Measurements from ENCODE around the gene CSNK2A3.
"Not testable (repeated sequence)": the region's sequence is repeated elsewhere in the genome, so short reads cannot be mapped to it uniquely, and the experiment has no call there.

The CSNK2A3 gene

GRCh38 chr11:11356842-11357241 is 3.8 kb upstream of the CSNK2A3 start:
- no peak for TF ChIP-seq CTCF (IDR thresholded peaks at IDR 0.05; ENCODE audit: low read depth, low read length)
- H3K4me3 ChIP-seq (replicated peaks in 1 of 2; ENCODE audit: low read depth in 2 of 2, low read length in 2 of 2), result no peak overlapping the region
- no peak for DNase-seq (ENCODE audit: low read depth in 2 of 2)

DNA sequence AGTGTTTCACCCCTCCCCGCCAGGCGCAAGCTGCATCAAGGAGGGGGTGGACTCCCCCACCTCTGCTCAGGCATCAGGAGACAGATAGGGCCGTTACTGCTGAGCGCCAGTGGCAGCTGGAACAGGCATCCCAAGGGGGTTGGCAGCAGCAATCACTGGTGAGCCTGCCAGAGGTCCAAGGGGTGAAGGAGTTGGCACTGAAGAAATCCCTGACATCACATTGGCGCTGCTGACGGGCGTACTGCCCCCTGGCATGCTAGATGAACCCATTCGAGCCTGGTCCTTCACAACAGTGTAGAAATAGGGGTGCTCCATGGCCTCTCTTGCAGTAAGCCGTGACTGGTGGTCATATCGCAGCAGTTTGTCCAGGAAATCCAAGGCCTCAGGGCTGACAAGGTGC is 1.2 kb downstream of the CSNK2A3 start:
- DNase-seq (ENCODE audit: low read depth in 2 of 2); H3K4me3 ChIP-seq (replicated peaks in 1 of 2; ENCODE audit: low read depth in 2 of 2, low read length in 2 of 2): not testable (repeated sequence)

GRCh38 chr11:11351042-11351586 is 1.9 kb downstream of the CSNK2A3 start:
- H3K4me3 ChIP-seq (replicated peaks in 1 of 2; ENCODE audit: low read depth in 2 of 2, low read length in 2 of 2), result no peak overlapping the region
- no peak for TF ChIP-seq CTCF (IDR thresholded peaks at IDR 0.05; ENCODE audit: low read depth, low read length)
- peak in 1 of 2 donors; percentile 11 for DNase-seq (ENCODE audit: low read depth in 2 of 2)

- DNase-seq (ENCODE audit: low read depth in 2 of 2), result peak in 1 of 2 donors; percentile 93
- H3K4me3 ChIP-seq (replicated peaks in 1 of 2; ENCODE audit: low read depth in 2 of 2, low read length in 2 of 2), result no peak overlapping the region
- TF ChIP-seq CTCF (IDR thresholded peaks at IDR 0.05; ENCODE audit: low read depth, low read length), result no peak
Measured at GRCh38 chr11:11349870-11350337, 3.1 kb downstream of the CSNK2A3 start.

DNA sequence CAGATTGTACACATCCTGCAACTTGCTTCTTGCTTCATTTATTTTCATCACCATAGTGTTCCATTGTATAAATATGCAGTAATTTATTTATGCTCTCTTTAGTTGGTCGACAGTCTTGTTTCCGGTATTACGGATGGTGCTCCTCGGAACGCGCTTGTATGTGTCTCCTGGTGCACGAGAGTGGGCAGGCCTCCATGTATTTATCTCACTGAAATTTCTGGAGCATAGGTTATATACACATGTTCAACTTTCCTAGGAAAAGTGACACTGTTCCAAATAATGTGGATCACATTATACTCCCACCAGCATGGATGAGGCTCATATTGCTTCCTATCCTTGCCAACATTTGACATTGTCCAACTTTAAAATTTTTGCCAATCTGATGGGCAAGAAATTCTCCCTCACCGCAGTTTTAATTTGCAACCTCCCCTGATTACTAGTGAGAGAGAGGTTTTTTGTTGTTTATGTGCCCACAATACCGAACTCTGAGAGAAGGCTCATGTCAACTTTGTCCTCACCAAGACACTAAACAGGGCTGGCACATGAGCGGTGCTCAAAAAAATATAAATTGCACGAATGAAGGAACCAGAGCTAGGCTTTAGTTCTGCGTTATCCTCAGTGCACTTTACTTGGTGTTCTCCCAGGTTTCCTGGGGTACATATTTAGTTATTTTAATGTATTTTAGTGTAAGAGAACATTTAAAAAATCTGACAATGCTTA is 3.8 kb downstream of the CSNK2A3 start:
- H3K4me3 ChIP-seq (replicated peaks in 1 of 2; ENCODE audit: low read depth in 2 of 2, low read length in 2 of 2), result no peak overlapping the region
- TF ChIP-seq CTCF (IDR thresholded peaks at IDR 0.05; ENCODE audit: low read depth, low read length), result no peak
- peak in 1 of 2 donors; percentile 74 for DNase-seq (ENCODE audit: low read depth in 2 of 2)

GRCh38 chr11:11348303-11348702 is 4.7 kb downstream of the CSNK2A3 start:
- no peak for DNase-seq (ENCODE audit: low read depth in 2 of 2)
- no peak for TF ChIP-seq CTCF (IDR thresholded peaks at IDR 0.05; ENCODE audit: low read depth, low read length)
- H3K4me3 ChIP-seq (replicated peaks in 1 of 2; ENCODE audit: low read depth in 2 of 2, low read length in 2 of 2), result no peak overlapping the region

DNA sequence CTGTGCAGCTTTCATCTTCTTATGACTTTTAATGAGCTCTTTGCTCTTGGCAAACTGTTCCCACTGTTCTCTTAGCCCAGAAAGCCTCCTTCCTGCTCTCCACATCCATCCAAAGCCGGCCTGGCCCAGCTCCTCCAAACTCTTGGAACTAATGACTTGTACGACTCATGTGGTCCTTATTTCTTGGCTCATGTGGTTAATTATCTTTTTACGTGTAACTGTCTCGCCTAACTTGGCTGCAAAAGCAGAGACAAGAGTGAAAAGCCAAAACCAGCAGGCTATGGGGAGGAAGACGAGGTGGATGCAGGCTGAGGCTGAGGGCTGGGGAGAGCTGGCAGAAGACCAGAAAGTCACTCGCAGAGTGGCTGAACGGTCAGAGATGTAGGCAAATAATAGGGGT is 5.5 kb downstream of the CSNK2A3 start:
- no peak overlapping the region for H3K4me3 ChIP-seq (replicated peaks in 1 of 2; ENCODE audit: low read depth in 2 of 2, low read length in 2 of 2)
- peak in 1 of 2 donors; percentile 30 for DNase-seq (ENCODE audit: low read depth in 2 of 2)
- no peak for TF ChIP-seq CTCF (IDR thresholded peaks at IDR 0.05; ENCODE audit: low read depth, low read length)

Measured in cardiac fibroblast (primary cell).